ENCODE results near the gene RABGEF1. TPM values are rescaled to one million over a fixed set of nuclear protein-coding genes. Genes with fewer than 3 reads are reported as not detected.

RABGEF1 gene
- total RNA-seq, 1 experiment from 2014 or later, result 27.3 TPM

DNA sequence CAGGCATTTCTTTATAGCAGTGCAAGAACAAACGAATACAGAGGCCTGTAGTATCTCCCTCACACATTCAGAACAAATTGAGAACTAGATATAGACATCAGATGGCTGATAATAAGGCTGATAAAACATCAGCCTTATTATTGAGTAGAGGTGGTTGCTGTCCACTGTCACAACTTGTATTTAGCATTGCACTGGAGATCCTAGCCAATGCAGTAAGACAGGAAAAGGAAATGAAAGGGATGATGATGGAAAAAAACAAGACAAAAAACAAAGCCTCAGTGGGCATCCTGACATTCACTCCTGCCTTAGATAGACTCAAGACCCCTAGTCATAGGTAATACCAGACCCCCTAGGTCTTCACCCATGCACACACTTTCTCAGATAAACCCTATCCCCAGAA, 4.7 kb upstream of the RABGEF1 start:
- no peaks in the 10 kb centered on the region for H3K27me3 ChIP-seq (ENCODE audit: control insufficient read depth, insufficient read depth, low read length)
- TF ChIP-seq TCF7L2 (IDR thresholded peaks at IDR 0.05; ENCODE audit: low read depth, low read length) (no peak), POLR2AphosphoS5 (IDR thresholded peaks at IDR 0.05; ENCODE audit: low read depth, low read length) (no peak), SIN3A (IDR thresholded peaks at IDR 0.05; ENCODE audit: borderline replicate concordance, insufficient read depth, low read depth, low read length) (no peak)
- TF ChIP-seq, protein P1, sequence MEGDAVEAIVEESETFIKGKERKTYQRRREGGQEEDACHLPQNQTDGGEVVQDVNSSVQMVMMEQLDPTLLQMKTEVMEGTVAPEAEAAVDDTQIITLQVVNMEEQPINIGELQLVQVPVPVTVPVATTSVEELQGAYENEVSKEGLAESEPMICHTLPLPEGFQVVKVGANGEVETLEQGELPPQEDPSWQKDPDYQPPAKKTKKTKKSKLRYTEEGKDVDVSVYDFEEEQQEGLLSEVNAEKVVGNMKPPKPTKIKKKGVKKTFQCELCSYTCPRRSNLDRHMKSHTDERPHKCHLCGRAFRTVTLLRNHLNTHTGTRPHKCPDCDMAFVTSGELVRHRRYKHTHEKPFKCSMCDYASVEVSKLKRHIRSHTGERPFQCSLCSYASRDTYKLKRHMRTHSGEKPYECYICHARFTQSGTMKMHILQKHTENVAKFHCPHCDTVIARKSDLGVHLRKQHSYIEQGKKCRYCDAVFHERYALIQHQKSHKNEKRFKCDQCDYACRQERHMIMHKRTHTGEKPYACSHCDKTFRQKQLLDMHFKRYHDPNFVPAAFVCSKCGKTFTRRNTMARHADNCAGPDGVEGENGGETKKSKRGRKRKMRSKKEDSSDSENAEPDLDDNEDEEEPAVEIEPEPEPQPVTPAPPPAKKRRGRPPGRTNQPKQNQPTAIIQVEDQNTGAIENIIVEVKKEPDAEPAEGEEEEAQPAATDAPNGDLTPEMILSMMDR (IDR thresholded peaks at IDR 0.05), result no peak
- TF ChIP-seq, protein P2, sequence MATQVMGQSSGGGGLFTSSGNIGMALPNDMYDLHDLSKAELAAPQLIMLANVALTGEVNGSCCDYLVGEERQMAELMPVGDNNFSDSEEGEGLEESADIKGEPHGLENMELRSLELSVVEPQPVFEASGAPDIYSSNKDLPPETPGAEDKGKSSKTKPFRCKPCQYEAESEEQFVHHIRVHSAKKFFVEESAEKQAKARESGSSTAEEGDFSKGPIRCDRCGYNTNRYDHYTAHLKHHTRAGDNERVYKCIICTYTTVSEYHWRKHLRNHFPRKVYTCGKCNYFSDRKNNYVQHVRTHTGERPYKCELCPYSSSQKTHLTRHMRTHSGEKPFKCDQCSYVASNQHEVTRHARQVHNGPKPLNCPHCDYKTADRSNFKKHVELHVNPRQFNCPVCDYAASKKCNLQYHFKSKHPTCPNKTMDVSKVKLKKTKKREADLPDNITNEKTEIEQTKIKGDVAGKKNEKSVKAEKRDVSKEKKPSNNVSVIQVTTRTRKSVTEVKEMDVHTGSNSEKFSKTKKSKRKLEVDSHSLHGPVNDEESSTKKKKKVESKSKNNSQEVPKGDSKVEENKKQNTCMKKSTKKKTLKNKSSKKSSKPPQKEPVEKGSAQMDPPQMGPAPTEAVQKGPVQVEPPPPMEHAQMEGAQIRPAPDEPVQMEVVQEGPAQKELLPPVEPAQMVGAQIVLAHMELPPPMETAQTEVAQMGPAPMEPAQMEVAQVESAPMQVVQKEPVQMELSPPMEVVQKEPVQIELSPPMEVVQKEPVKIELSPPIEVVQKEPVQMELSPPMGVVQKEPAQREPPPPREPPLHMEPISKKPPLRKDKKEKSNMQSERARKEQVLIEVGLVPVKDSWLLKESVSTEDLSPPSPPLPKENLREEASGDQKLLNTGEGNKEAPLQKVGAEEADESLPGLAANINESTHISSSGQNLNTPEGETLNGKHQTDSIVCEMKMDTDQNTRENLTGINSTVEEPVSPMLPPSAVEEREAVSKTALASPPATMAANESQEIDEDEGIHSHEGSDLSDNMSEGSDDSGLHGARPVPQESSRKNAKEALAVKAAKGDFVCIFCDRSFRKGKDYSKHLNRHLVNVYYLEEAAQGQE (IDR thresholded peaks at IDR 0.05; ENCODE audit: insufficient read depth in 1 of 2, low read depth in 2 of 2, low read length in 1 of 2), result no peak
- no peak overlapping the region for H3K27ac ChIP-seq (ENCODE audit: low read length)
- intact Hi-C loops (cut with micrococcal nuclease; ENCODE audit: unreplicated experiment) (no loop called here), in situ Hi-C loops (cut with HindIII; ENCODE audit: low pct_unique_long_range_greater_than_20kb, low sequenced_read_pairs) (no loop called here)
- no peaks in the 10 kb centered on the region for H3K9me3 ChIP-seq (ENCODE audit: control insufficient read depth, insufficient read depth, low read depth, low read length)
- ChIA-PET POLR2A (no interaction called here), CTCF (no interaction called here)
- H3K4me1 ChIP-seq (ENCODE audit: control insufficient read depth, insufficient read depth, low read length), result peaks cover 7% of the 10 kb centered on the region
- DNase-seq (ENCODE audit: low read depth, low spot score) (no peak), ATAC-seq (no peak)
- H3K4me3 ChIP-seq (ENCODE audit: low read depth in 2 of 2, low read length in 2 of 2), result no peak overlapping the region
- H3K36me3 ChIP-seq (ENCODE audit: control insufficient read depth, insufficient read depth, low read length), result no peaks in the 10 kb centered on the region
- no TSS peak for BruUV-seq (replicated peaks)

DNA sequence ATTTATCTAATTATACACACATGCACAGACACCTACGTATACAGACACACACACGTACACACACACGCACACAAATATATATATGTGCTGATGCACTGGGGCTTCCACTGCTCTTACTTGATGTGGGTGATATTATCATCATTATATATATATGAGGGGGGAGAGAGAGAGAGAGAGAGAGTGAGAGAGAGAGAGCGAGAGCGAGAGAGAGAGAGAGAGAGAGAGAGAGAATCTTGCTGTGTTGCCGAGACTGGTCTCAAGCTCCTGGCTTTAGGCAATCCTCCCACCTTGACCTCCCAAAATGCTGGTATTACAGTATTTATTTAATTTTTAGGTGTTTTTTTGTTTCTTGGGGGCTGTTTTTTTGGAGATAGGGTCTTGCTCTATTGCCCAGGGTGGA, 3.6 kb upstream of the RABGEF1 start:
- intact Hi-C loops (cut with micrococcal nuclease; ENCODE audit: unreplicated experiment) (no loop called here), in situ Hi-C loops (cut with HindIII; ENCODE audit: low pct_unique_long_range_greater_than_20kb, low sequenced_read_pairs) (no loop called here)
- no peak for ATAC-seq

More for the DNA sequence above, 3.6 kb upstream of the RABGEF1 start:
- Histone ChIP-seq H3K9me3 (ENCODE audit: control insufficient read depth, insufficient read depth, low read depth, low read length) (no peaks in the 10 kb centered on the region), H3K27ac (ENCODE audit: low read length) (no peak overlapping the region), H3K4me1 (ENCODE audit: control insufficient read depth, insufficient read depth, low read length) (peaks cover 7% of the 10 kb centered on the region), H3K36me3 (ENCODE audit: control insufficient read depth, insufficient read depth, low read length) (no peaks in the 10 kb centered on the region), H3K27me3 (ENCODE audit: control insufficient read depth, insufficient read depth, low read length) (no peaks in the 10 kb centered on the region), H3K4me3 (ENCODE audit: low read depth in 2 of 2, low read length in 2 of 2) (no peak overlapping the region)
- no TSS peak for BruUV-seq (replicated peaks)
- TF ChIP-seq POLR2AphosphoS5 (IDR thresholded peaks at IDR 0.05; ENCODE audit: low read depth, low read length) (no peak; the same call in 1 of the 2 replicates), SIN3A (IDR thresholded peaks at IDR 0.05; ENCODE audit: borderline replicate concordance, insufficient read depth, low read depth, low read length) (no peak), TCF7L2 (IDR thresholded peaks at IDR 0.05; ENCODE audit: low read depth, low read length) (no peak)
- TF ChIP-seq, protein P2 (IDR thresholded peaks at IDR 0.05; ENCODE audit: insufficient read depth in 1 of 2, low read depth in 2 of 2, low read length in 1 of 2), result no peak
- TF ChIP-seq, protein P1 (IDR thresholded peaks at IDR 0.05), result no peak
- POLR2A ChIA-PET, result interaction anchor here (0.7 kb wide), 1 partner anchor 200 kb away, joined by 9 read pairs; no protein-coding TSS in a partner anchor
- no peak for DNase-seq (ENCODE audit: low read depth, low spot score)
- CTCF ChIA-PET, result no interaction called here

Measured in Panc1 (cell line).